ENCODE results near the gene NR1D2. TPM values are rescaled to one million over a fixed set of nuclear protein-coding genes. Genes with fewer than 3 reads are reported as not detected.
A peak's percentile ranks its signal among the peaks of the same experiment; 100 is the strongest.

Gene NR1D2
- total RNA-seq, 1 donor from 2014 or later = 20.7 TPM

DNA sequence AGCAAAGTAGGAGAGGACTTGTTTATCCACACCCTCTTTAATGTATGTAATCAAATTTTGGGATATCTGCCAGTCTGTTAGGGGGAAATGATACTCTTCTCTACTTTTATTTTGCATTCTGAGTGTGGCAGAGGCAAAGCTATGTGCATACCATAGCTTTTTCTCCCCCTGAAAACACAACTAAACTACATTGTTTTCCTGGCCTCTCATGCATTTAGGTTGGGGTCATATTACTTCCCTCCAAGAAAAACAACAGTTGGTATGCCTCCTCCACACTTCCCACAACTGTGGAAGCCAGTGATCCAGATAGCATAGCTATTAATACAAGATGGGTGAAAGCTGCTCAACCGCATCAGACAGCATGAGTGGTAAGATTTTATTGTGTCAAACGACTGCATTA lies 21.3 kb upstream of the NR1D2 start:
- Mint-ChIP-seq H3K9me3 (ENCODE audit: unreplicated experiment) (no peaks in the 10 kb centered on the region), H3K27ac (ENCODE audit: unreplicated experiment) (no peak overlapping the region), H3K4me1 (ENCODE audit: low read depth, unreplicated experiment) (peaks cover 26% of the 10 kb centered on the region), H3K36me3 (ENCODE audit: low read depth, unreplicated experiment) (peaks cover 18% of the 10 kb centered on the region), H3K4me3 (ENCODE audit: unreplicated experiment) (no peak overlapping the region), H3K27me3 (ENCODE audit: low read depth, unreplicated experiment) (no peaks in the 10 kb centered on the region)
- Histone ChIP-seq H3K27ac (ENCODE audit: low read depth, low read length) (no peak overlapping the region), H2AFZ (ENCODE audit: low read depth, low read length) (no peak overlapping the region), H4K20me1 (ENCODE audit: insufficient read depth, low read length) (peaks cover 30% of the 10 kb centered on the region), H3K4me3 (ENCODE audit: insufficient read depth, low read depth, low read length) (no peak overlapping the region), H3K27me3 (ENCODE audit: insufficient read depth, low read length) (no peaks in the 10 kb centered on the region), H3K4me1 (ENCODE audit: insufficient read depth, low read length) (peaks cover 7% of the 10 kb centered on the region), H3K9me3 (ENCODE audit: insufficient read depth, low read depth, low read length) (no peaks in the 10 kb centered on the region), H3K79me2 (ENCODE audit: insufficient read depth, low read length) (peaks cover 10% of the 10 kb centered on the region), H3K9ac (ENCODE audit: low read length) (no peak overlapping the region), H3K4me2 (ENCODE audit: low read length) (peak overlapping the region; percentile 21), H3K36me3 (ENCODE audit: insufficient read depth, low read length) (peaks cover 17% of the 10 kb centered on the region)
- DNase-seq (ENCODE audit: low read depth) (peak; percentile 79), FAIRE-seq (no peak)
- TF ChIP-seq, protein P1, sequence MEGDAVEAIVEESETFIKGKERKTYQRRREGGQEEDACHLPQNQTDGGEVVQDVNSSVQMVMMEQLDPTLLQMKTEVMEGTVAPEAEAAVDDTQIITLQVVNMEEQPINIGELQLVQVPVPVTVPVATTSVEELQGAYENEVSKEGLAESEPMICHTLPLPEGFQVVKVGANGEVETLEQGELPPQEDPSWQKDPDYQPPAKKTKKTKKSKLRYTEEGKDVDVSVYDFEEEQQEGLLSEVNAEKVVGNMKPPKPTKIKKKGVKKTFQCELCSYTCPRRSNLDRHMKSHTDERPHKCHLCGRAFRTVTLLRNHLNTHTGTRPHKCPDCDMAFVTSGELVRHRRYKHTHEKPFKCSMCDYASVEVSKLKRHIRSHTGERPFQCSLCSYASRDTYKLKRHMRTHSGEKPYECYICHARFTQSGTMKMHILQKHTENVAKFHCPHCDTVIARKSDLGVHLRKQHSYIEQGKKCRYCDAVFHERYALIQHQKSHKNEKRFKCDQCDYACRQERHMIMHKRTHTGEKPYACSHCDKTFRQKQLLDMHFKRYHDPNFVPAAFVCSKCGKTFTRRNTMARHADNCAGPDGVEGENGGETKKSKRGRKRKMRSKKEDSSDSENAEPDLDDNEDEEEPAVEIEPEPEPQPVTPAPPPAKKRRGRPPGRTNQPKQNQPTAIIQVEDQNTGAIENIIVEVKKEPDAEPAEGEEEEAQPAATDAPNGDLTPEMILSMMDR (IDR thresholded peaks at IDR 0.05; ENCODE audit: insufficient read depth, low read depth, low read length) = no peak
- TF ChIP-seq EZH2 (IDR thresholded peaks at IDR 0.05; ENCODE audit: insufficient read depth, low read length) = no peak

- H4K20me1 ChIP-seq (ENCODE audit: insufficient read depth, low read length) = peaks cover 8% of the 10 kb centered on the region
- H3K27ac Mint-ChIP-seq (ENCODE audit: unreplicated experiment) = no peak overlapping the region
- H3K4me3 Mint-ChIP-seq (ENCODE audit: unreplicated experiment) = no peak overlapping the region
- FAIRE-seq (no peak), DNase-seq (ENCODE audit: low read depth) (no peak)
- no peaks in the 10 kb centered on the region for H3K36me3 Mint-ChIP-seq (ENCODE audit: low read depth, unreplicated experiment)
- H3K9ac ChIP-seq (ENCODE audit: low read length) = no peak overlapping the region
- H3K4me3 ChIP-seq (ENCODE audit: insufficient read depth, low read depth, low read length) = no peak overlapping the region
- no peaks in the 10 kb centered on the region for H3K79me2 ChIP-seq (ENCODE audit: insufficient read depth, low read length)
- no peaks in the 10 kb centered on the region for H3K36me3 ChIP-seq (ENCODE audit: insufficient read depth, low read length)
- no peaks in the 10 kb centered on the region for H3K9me3 Mint-ChIP-seq (ENCODE audit: unreplicated experiment)
- TF ChIP-seq, protein P1 (IDR thresholded peaks at IDR 0.05; ENCODE audit: insufficient read depth, low read depth, low read length) = no peak
- TF ChIP-seq EZH2 (IDR thresholded peaks at IDR 0.05; ENCODE audit: insufficient read depth, low read length) = no peak
- no peak overlapping the region for H3K4me2 ChIP-seq (ENCODE audit: low read length)
- H2AFZ ChIP-seq (ENCODE audit: low read depth, low read length) = no peak overlapping the region
- H3K4me1 ChIP-seq (ENCODE audit: insufficient read depth, low read length) = peaks cover 7% of the 10 kb centered on the region
- H3K4me1 Mint-ChIP-seq (ENCODE audit: low read depth, unreplicated experiment) = peaks cover 7% of the 10 kb centered on the region
- H3K9me3 ChIP-seq (ENCODE audit: insufficient read depth, low read depth, low read length) = no peaks in the 10 kb centered on the region
- H3K27me3 ChIP-seq (ENCODE audit: insufficient read depth, low read length) = no peaks in the 10 kb centered on the region
- no peak overlapping the region for H3K27ac ChIP-seq (ENCODE audit: low read depth, low read length)
- H3K27me3 Mint-ChIP-seq (ENCODE audit: low read depth, unreplicated experiment) = no peaks in the 10 kb centered on the region
Observed at GRCh38 chr3:23926246-23926645, 18.8 kb upstream of the NR1D2 start.

GRCh38 chr3:23926736-23927135 lies 18.4 kb upstream of the NR1D2 start:
- Histone ChIP-seq H2AFZ (ENCODE audit: low read depth, low read length) (no peak overlapping the region), H3K4me1 (ENCODE audit: insufficient read depth, low read length) (peaks cover 7% of the 10 kb centered on the region), H4K20me1 (ENCODE audit: insufficient read depth, low read length) (peaks cover 6% of the 10 kb centered on the region), H3K27ac (ENCODE audit: low read depth, low read length) (no peak overlapping the region), H3K27me3 (ENCODE audit: insufficient read depth, low read length) (no peaks in the 10 kb centered on the region), H3K9ac (ENCODE audit: low read length) (no peak overlapping the region), H3K36me3 (ENCODE audit: insufficient read depth, low read length) (no peaks in the 10 kb centered on the region), H3K4me2 (ENCODE audit: low read length) (no peak overlapping the region), H3K9me3 (ENCODE audit: insufficient read depth, low read depth, low read length) (no peaks in the 10 kb centered on the region), H3K79me2 (ENCODE audit: insufficient read depth, low read length) (no peaks in the 10 kb centered on the region), H3K4me3 (ENCODE audit: insufficient read depth, low read depth, low read length) (no peak overlapping the region)
- Mint-ChIP-seq H3K27ac (ENCODE audit: unreplicated experiment) (no peak overlapping the region), H3K9me3 (ENCODE audit: unreplicated experiment) (no peaks in the 10 kb centered on the region), H3K4me3 (ENCODE audit: unreplicated experiment) (no peak overlapping the region), H3K36me3 (ENCODE audit: low read depth, unreplicated experiment) (no peaks in the 10 kb centered on the region), H3K27me3 (ENCODE audit: low read depth, unreplicated experiment) (no peaks in the 10 kb centered on the region), H3K4me1 (ENCODE audit: low read depth, unreplicated experiment) (peaks cover 6% of the 10 kb centered on the region)
- TF ChIP-seq, protein P1 (IDR thresholded peaks at IDR 0.05; ENCODE audit: insufficient read depth, low read depth, low read length) = no peak
- TF ChIP-seq EZH2 (IDR thresholded peaks at IDR 0.05; ENCODE audit: insufficient read depth, low read length) = no peak
- DNase-seq (ENCODE audit: low read depth) (no peak), FAIRE-seq (no peak)
